Panc1 (cell line): Measurements from ENCODE around the gene ARMC10. TPM values are rescaled to one million over a fixed set of nuclear protein-coding genes. Genes with fewer than 3 reads are reported as not detected.

ENCODE experiments used
- ATAC-seq: fragments of 200-7000 bp; cut with Tn5 transposase; 2 replicates; pipeline ENCODE4 v1.9.1; 2020; ENCODE audit warnings: mild to moderate bottlenecking, moderate library complexity
- BruUV-seq: library from RNA; stranded (reverse); fragments of 400-500 nt; replicated peaks from 2 replicates; lab custom pipeline; 2021; lab: Mats Ljungman, UMichigan
- CTCF ChIA-PET: fragments of 300-600 bp; sonication (Branson Sonifier 250); formaldehyde crosslinking; loops from one replicate; lab custom pipeline; 2022; ENCODE audit warnings: antibody characterized with exemption; lab: Charles Lee
- POLR2A ChIA-PET: fragments of 300-600 bp; sonication (Branson Sonifier 250); formaldehyde crosslinking; loops from one replicate; lab custom pipeline; 2022; ENCODE audit warnings: antibody characterized with exemption; lab: Charles Lee
- DNase-seq: peaks from one replicate; pipeline ENCODE4 v3.0.0-alpha.2; 2010; ENCODE audit warnings: low read depth, low spot score
- H3K27ac ChIP-seq: 2 replicates; pipeline ENCODE4 v1.5.1; 2011; ENCODE audit warnings: mild to moderate bottlenecking, low read length, inconsistent platforms
- H3K27me3 ChIP-seq: fragments of 200-500 bp; sonication (Bioruptor generic); 2 replicates; pipeline ENCODE4 v1.6.0; 2014; ENCODE audit warnings: low read length, inconsistent platforms; ENCODE audit not compliant: control insufficient read depth, insufficient read depth
- H3K36me3 ChIP-seq: fragments of 200-500 bp; sonication (Bioruptor generic); 2 replicates; pipeline ENCODE4 v1.5.1; 2014; ENCODE audit warnings: inconsistent platforms, mild to moderate bottlenecking, low read length, moderate library complexity; ENCODE audit not compliant: control insufficient read depth, insufficient read depth
- H3K4me1 ChIP-seq: 2 replicates; pipeline ENCODE4 v1.5.1; 2011; ENCODE audit warnings: inconsistent platforms, mild to moderate bottlenecking, low read length, moderate library complexity; ENCODE audit not compliant: control insufficient read depth, insufficient read depth
- H3K4me3 ChIP-seq, 2 experiments: 2 replicates each; pipeline ENCODE4 v1.5.1; 2011 to 2012; ENCODE audit warnings: low read depth in 2 of 2, low read length in 2 of 2, mild to moderate bottlenecking in 2 of 2, inconsistent platforms in 1 of 2, moderate library complexity in 1 of 2
- H3K9me3 ChIP-seq: fragments of 200-500 bp; sonication (Bioruptor generic); 2 replicates; pipeline ENCODE4 v1.5.1; 2014; ENCODE audit warnings: low read depth, mild to moderate bottlenecking, inconsistent platforms, low read length, moderate library complexity; ENCODE audit not compliant: control insufficient read depth, insufficient read depth
- CTCF ChIP-seq: fragments of 450-650 bp; IDR thresholded peaks from 2 replicates; pipeline ENCODE4 v1.5.1; 2017; ENCODE audit warnings: mild to moderate bottlenecking
- POLR2AphosphoS5 ChIP-seq: IDR thresholded peaks from 2 replicates; pipeline ENCODE4 v1.6.1; 2012; ENCODE audit warnings: mild to moderate bottlenecking, low read depth, low read length, moderate library complexity
- REST ChIP-seq, 2 experiments: IDR thresholded peaks; 2 replicates each; pipeline ENCODE4 v1.6.1; 2011 to 2012; ENCODE audit warnings: low read depth in 2 of 2, control low read depth in 1 of 2, low read length in 1 of 2, mild to moderate bottlenecking in 1 of 2, moderate library complexity in 1 of 2; ENCODE audit not compliant: insufficient read depth in 1 of 2
- SIN3A ChIP-seq: IDR thresholded peaks from 2 replicates; pipeline ENCODE4 v1.6.1; 2012; ENCODE audit warnings: low read depth, mild to moderate bottlenecking, low read length, moderate library complexity, borderline replicate concordance; ENCODE audit not compliant: insufficient read depth
- TCF7L2 ChIP-seq: IDR thresholded peaks from 2 replicates; pipeline ENCODE4 v1.6.1; 2011; ENCODE audit warnings: mild to moderate bottlenecking, low read depth, low read length, inconsistent platforms
- in situ Hi-C: cut with HindIII; loops from 2 replicates; pipeline ENCODE4 v1.10.0; 2016; ENCODE audit warnings: low sequenced_read_pairs, low pct_unique_long_range_greater_than_20kb
- intact Hi-C: fragments of 100-400 bp; cut with micrococcal nuclease; formaldehyde crosslinking; loops from one replicate; pipeline ENCODE4 v1.10.0; 2022; ENCODE audit not compliant: unreplicated experiment
- total RNA-seq: library from RNA; stranded (reverse); gene quantifications from one replicate; pipeline ENCODE4 v1.2.1, GENCODE V29; 2021; ENCODE audit not compliant: unreplicated experiment

ARMC10 gene
- total RNA-seq, 1 experiment from 2014 or later, result 73.2 TPM

DNA sequence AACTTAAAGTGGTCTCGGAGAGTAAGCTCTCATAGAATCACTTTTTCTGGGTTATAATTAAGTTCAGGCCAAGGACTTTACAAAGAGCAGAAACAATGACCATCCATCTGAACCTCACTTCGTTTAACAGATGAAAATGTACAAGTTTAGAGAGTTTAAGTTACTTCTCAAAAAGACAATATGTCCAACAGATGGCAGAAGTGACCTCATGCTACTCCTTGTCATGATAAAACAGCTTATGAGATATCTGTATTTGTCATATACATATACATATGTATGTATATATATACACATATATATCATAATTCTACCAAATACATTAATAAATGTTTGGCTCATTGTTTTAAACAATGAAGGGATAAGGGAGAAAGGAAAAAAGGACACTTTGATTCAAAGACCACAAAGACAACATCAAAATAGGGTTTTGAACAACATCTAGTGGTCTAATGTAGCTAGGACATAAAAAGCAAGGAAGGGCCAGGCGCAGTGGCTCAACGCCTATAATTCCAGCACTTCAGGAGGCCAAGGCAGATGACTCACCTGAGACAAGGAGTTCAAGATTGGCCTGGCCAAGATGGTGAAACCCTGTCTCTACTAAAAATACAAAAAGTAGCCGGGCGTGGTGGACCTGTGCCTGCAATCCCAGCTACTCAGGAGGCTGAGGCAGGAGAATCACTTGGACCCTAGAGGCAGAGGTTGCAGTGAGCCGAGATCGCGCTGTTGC lies 56.1 kb downstream of the ARMC10 start:
- ChIA-PET POLR2A (interaction anchor here (0.5 kb wide), 1 partner anchor 12 kb away, joined by 3 read pairs; no protein-coding TSS in a partner anchor), CTCF (no interaction called here)
- DNase-seq (no peak), ATAC-seq (no peak)
- Histone ChIP-seq H3K27ac (no peak overlapping the region), H3K4me3 (no peak overlapping the region), H3K36me3 (no peaks in the 10 kb centered on the region), H3K27me3 (no peaks in the 10 kb centered on the region), H3K9me3 (no peaks in the 10 kb centered on the region), H3K4me1 (peaks cover 29% of the 10 kb centered on the region; the same call in 1 of the 2 replicates)
- TF ChIP-seq POLR2AphosphoS5 (no peak), CTCF (no peak), SIN3A (no peak), TCF7L2 (no peak), REST (IDR thresholded peaks at IDR 0.05; ENCODE audit: insufficient read depth in 1 of 2, low read depth in 2 of 2, low read length in 1 of 2) (no peak)
- BruUV-seq, result no TSS peak
- intact Hi-C loops, result no loop called here
- in situ Hi-C loops, result no loop called here

- POLR2A ChIA-PET, result interaction anchor here (0.8 kb wide), 1 partner anchor 251 kb away, joined by 3 read pairs; no protein-coding TSS in a partner anchor
- Histone ChIP-seq H3K27ac (peak overlapping the region; percentile 18; the same call in 1 of the 2 replicates), H3K4me1 (peaks cover 29% of the 10 kb centered on the region; the same call in 1 of the 2 replicates), H3K4me3 (no peak overlapping the region), H3K36me3 (no peaks in the 10 kb centered on the region), H3K9me3 (no peaks in the 10 kb centered on the region), H3K27me3 (no peaks in the 10 kb centered on the region)
- TF ChIP-seq REST (IDR thresholded peaks at IDR 0.05; ENCODE audit: insufficient read depth in 1 of 2, low read depth in 2 of 2, low read length in 1 of 2) (no peak), CTCF (no peak), POLR2AphosphoS5 (no peak), SIN3A (no peak), TCF7L2 (no peak)
- BruUV-seq, result no TSS peak
- DNase-seq, result no peak
- intact Hi-C loops (no loop called here), in situ Hi-C loops (no loop called here)
- no peak for ATAC-seq
- CTCF ChIA-PET, result no interaction called here
Observed at GRCh38 chr7:103132995-103133688, 58.2 kb downstream of the ARMC10 start.
